Lower leg skin (tissue), 3 donors: ENCODE measurements around the gene IL7R.

Experiments used
- POLR2A ChIP-seq, 2 donors: fragments of 450-650 bp; IDR thresholded peaks; one replicate each; pipeline ENCODE4 v1.6.1; 2016 to 2017; ENCODE audit warnings: antibody characterized with exemption in 2 of 2, mild to moderate bottlenecking in 1 of 2, moderate library complexity in 1 of 2
- TF ChIP-seq, protein P1 (sequence below), 3 donors: fragments of 450-650 bp; IDR thresholded peaks; one replicate each; pipeline ENCODE4 v1.5.1; 2016; ENCODE audit warnings: antibody characterized with exemption in 3 of 3, mild to moderate bottlenecking in 3 of 3, moderate library complexity in 2 of 3

DNA sequence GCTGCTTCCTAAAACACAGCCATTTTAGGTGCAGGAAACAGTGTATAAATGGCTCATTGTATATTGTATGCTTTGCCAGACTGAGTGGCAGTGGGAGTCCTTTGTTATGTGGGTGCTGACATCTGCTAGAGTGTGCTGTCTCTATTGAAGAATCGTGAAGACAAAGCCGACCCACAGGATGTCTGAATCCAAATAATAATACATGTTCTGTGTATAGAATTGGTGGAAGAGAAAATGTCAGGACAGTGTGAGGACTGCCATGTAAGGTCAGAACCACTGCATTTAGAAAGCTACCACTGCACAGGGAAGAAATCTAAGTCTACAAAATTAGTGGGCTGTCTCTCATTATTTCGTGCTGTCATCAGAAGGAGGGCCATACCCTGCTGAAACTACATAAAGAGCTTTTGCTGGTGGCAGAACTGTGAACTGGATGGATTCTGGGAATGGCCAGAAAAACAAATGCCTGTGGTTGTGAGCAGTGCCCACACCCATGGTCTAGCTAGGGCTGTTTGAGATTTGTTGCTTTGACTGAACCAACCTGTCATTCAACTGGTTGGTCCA lies 2.5 kb downstream of the IL7R start:
- TF ChIP-seq, protein P1, sequence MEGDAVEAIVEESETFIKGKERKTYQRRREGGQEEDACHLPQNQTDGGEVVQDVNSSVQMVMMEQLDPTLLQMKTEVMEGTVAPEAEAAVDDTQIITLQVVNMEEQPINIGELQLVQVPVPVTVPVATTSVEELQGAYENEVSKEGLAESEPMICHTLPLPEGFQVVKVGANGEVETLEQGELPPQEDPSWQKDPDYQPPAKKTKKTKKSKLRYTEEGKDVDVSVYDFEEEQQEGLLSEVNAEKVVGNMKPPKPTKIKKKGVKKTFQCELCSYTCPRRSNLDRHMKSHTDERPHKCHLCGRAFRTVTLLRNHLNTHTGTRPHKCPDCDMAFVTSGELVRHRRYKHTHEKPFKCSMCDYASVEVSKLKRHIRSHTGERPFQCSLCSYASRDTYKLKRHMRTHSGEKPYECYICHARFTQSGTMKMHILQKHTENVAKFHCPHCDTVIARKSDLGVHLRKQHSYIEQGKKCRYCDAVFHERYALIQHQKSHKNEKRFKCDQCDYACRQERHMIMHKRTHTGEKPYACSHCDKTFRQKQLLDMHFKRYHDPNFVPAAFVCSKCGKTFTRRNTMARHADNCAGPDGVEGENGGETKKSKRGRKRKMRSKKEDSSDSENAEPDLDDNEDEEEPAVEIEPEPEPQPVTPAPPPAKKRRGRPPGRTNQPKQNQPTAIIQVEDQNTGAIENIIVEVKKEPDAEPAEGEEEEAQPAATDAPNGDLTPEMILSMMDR (IDR thresholded peaks at IDR 0.05): no peak
- TF ChIP-seq POLR2A (IDR thresholded peaks at IDR 0.05): no peak
